HL-60/S4 (cell line): ENCODE results near the gene ALG6.

Source experiments
- in situ Hi-C: fragments of 300-500 bp; cut with MboI; formaldehyde crosslinking; loops from 2 replicates; pipeline ENCODE4 v1.14.3; 2022; ENCODE audit warnings: low sequenced_read_pairs

ALG6 gene

GRCh38 chr1:63487336-63488065 is 120.1 kb downstream of the ALG6 start:
- in situ Hi-C loops = no loop called here
